ENCODE measurements around the gene KDM4B.

KDM4B gene

GRCh38 chr19:5074830-5075394 lies 106.0 kb downstream of the KDM4B start:
- DNase-seq, result no peak

DNA sequence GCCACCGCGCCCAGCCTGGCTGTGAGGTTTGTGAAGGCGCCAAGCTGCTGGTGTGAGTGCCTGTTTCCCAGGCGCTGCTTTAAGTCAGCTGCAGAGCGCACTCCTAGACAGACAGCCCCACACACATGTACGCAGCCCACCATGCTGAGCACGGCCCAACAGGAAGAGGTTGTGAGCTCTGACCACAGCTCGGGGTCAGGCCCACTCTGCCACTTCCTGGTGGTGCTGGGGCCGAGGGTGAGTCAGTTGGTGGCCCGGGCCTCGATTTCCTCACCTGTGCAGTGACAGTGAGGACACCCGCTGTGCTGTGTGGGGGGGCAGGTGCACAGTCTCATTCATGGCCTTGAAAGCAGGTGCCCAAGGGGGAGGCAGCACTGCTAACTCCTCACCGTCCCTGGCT lies 106.7 kb downstream of the KDM4B start:
- DNase-seq, result no peak

- no peak for DNase-seq
Measured at GRCh38 chr19:5076440-5077208, 107.7 kb downstream of the KDM4B start.

- no peak for DNase-seq
Measured at GRCh38 chr19:5077209-5077515, 108.2 kb downstream of the KDM4B start.

GRCh38 chr19:5078182-5078581 lies 109.3 kb downstream of the KDM4B start:
- no peak for DNase-seq

DNA sequence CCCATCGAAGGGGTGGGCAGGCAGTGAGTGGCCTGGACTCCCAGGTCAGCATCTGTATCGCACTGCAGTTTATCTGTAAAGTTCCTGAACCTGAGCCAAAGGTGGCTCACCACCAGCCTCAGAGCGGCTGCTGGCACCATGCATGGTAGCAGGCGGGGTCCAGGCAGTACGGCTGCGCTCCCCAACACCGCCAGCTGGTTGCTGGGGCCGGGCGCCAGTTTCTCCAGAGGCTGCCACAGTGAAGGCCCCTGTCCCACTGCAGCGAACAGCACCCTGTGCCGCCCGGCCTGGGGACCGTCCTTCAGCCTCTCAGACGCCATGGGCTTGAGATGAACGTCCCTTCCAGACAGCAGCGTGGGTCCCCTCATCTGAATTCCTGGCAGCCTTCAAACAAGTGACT lies 109.8 kb downstream of the KDM4B start:
- DNase-seq, result peak in 1 of 2 experiments; percentile 30

DNA sequence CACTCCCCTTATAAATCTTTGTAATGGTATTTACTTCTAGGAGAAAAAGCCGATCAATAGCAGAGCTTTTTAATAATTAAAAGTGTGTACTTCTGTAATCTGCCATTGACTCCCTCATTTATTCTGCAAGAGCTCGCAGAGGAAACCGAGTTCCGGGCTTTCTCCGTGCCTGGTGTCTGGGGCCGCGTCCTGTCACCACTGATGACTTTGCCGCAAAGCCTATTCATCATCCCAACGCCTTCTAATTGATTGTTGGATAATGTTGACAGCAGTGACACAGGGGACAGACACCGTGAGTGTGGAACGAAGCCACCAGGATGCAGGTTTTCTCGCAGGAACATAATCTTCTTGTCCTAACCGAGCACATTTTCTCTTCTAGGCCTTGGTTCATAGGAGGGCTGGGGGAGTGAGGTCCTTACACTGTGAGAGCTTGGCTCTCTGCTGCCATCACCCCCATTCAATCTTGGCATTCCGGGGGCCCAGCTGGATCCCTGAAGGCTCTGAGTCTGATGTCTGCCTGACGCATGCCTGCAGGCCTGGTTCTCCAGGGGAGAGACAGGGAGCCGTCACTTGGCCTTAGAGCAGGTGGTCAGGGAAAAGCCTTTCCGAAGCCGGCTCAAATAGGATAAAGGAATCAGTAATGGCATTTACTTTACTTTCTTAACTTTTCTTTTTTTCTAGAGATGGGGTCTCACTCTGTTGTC lies 110.3 kb downstream of the KDM4B start:
- DNase-seq, result no peak

DNA sequence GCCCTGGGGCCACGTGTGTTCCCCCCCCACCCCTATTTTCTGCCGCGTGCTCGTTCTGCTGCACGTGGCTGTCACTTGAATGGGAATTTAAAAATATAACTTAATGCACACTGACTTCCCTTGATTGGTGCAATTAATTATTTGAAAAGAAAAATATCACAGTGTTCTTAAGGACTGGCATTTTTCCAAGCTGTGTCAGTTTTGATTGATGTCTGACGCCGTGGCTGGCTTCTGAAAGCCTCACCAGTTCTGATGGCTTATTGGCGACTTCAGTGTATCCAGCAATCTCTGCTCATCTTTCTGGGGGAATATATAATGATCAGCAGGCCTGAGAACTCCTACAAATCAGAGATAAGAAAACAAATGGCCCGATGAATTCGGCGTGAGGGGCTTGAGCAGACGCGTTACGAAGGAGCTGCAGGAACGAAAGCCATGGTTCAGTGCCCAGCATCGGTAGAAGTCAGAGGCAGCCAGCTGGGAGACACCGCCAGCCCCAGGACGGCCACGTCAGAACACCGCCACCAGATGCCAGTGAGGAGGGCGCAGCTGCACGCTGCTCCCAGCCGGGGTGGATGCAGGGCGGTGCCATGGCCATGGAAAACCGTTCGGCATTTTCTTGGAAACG lies 111.2 kb downstream of the KDM4B start:
- DNase-seq, result no peak

GRCh38 chr19:5080809-5081208 lies 111.9 kb downstream of the KDM4B start:
- DNase-seq, result no peak

- no peak for DNase-seq
Measured at GRCh38 chr19:5081443-5082161, 112.7 kb downstream of the KDM4B start.

- no peak for DNase-seq
Measured at GRCh38 chr19:5083547-5083965, 114.6 kb downstream of the KDM4B start.

GRCh38 chr19:5085566-5085965 lies 116.7 kb downstream of the KDM4B start:
- no peak for DNase-seq

DNA sequence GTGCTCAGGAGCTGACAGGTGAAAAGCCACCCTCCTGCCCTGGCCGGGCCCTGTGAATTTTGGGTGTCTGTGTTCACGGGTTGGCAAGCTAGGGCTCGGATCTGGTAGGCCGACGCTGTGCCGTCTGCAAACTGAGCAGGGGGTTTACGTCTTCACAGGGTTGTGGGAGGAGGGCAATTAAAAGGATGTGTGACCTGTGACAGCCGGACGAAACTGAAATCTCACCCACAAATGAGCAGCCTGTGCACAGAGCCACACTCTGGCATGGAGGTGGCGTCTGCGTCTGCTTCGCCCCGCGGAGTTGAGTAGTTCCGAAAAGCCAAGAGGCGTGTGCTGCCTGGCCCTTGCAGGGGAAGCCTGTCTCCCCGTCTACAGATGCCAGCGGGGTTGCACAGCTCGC lies 117.3 kb downstream of the KDM4B start:
- no peak for DNase-seq

- no peak for DNase-seq
Measured at GRCh38 chr19:5086725-5087439, 118.0 kb downstream of the KDM4B start.

GRCh38 chr19:5089283-5089682 lies 120.4 kb downstream of the KDM4B start:
- no peak for DNase-seq

GRCh38 chr19:5090465-5091017 lies 121.6 kb downstream of the KDM4B start:
- DNase-seq, result no peak

GRCh38 chr19:5091018-5091683 lies 122.2 kb downstream of the KDM4B start:
- DNase-seq, result no peak

DNA sequence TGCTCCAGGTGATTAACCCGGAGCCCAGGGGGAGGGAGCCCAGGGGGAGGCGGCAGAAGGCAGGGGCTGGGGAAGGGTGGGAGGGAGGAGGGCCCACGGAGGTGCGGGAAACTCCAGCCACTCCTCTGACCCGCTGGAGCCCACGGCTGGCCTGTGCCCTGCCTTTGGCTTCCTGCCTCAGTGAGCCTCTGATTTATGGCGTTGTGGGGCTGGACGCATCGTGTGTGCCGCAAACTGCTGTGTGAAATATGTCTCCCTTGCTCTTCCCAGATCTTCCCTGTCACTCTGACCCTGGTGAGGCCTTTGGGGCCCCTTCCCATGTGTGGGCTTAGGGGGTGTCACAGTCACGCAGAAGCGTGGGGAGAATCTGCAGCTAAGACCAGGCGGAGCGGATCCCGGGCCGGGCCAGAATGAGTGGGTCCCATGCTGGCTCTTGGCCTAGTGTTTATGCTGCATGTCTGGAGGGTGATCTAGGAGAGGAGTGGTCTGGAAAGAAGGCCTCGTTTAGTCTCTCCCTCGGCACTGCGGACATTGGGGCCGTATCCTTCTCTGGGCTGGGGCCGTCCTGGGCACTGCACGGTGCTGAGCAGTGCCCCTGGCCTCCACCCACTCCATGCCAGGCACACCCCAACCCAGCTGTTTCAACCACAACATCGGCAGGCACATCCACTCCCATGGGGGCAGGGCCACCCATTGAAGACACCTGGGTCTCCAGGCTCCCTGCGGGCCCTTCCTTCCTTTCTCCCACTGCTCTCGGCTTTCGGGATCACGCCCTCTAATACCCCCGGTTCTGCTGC lies 123.0 kb downstream of the KDM4B start:
- DNase-seq, result no peak

DNA sequence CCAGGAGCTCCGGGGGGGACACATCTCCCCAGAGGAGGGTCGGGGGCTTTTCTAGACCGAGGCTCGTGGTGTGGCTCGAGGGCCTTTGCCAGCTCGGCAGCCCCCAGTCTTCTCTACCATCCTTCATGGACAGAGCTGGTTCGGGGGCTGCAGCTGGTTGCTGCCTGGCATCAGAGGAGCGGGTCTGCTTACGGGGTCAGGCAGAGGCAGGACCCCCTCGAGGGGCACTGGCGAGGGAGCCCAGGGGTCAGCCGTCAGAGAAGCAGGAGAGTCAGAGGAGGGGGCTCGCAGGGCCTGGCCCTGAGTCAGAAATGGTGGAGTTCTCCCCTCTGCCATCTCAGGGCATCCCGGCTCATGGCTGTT lies 123.5 kb downstream of the KDM4B start:
- DNase-seq, result no peak

- DNase-seq, result no peak
Measured at GRCh38 chr19:5093297-5093928, 124.5 kb downstream of the KDM4B start.
